GM21528 (cell line): ENCODE measurements around the gene KRT78.
"Not testable (repeated sequence)": the region's sequence is repeated elsewhere in the genome, so short reads cannot be mapped to it uniquely, and the experiment has no call there.

Experiments used
- ATAC-seq: cut with Tn5 transposase; IDR thresholded peaks from one replicate; pipeline ENCODE4 v1.9.1; 2021; ENCODE audit warnings: mild to moderate bottlenecking, moderate library complexity; ENCODE audit not compliant: unreplicated experiment, low FRiP score

Gene KRT78

GRCh38 chr12:52872644-52873389, 24.0 kb upstream of the KRT78 start:
- ATAC-seq = no peak

- no peak for ATAC-seq
Observed at GRCh38 chr12:52871291-52872039, 22.7 kb upstream of the KRT78 start.

GRCh38 chr12:52870361-52871290, 21.8 kb upstream of the KRT78 start:
- ATAC-seq = peak; percentile 58

DNA sequence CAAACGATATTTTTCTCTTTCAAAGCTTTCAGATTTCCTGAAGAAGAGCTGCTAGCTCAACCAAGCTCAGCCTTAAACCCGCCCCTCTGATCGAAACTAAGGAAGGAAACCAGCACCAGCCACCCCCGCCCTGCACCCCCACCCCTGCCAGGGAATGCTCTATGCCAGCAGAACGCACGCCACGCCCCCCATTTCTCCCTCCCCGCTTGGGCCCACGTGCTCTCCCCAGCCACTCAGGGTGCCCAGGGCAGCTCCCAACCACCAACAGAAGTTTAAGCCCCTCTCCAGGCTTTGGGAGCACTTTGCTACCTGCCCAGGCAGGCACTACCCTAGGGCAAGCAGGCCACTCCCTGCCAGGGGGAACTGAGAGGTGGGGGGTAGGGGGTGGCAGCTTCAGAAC, 18.8 kb upstream of the KRT78 start:
- ATAC-seq = no peak

DNA sequence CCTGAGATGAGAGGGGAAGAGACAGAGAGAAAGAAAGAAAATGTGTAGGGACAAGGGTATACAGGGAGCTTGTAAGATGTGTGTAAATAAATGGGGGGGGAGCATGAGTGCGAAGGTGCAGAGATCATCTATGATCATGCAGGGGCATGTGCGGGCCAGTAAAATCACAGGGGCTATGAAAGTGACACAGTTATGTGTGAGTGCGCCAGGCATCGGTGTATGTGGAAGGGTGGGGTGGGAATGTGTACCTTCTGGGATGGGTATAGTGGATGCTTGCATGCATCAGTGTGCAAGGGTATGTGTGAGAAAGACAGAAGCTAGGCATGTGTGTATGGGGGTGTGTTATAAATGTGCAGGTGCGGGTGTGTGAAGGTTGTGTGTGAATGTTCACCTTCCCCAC, 18.4 kb upstream of the KRT78 start:
- no peak for ATAC-seq

DNA sequence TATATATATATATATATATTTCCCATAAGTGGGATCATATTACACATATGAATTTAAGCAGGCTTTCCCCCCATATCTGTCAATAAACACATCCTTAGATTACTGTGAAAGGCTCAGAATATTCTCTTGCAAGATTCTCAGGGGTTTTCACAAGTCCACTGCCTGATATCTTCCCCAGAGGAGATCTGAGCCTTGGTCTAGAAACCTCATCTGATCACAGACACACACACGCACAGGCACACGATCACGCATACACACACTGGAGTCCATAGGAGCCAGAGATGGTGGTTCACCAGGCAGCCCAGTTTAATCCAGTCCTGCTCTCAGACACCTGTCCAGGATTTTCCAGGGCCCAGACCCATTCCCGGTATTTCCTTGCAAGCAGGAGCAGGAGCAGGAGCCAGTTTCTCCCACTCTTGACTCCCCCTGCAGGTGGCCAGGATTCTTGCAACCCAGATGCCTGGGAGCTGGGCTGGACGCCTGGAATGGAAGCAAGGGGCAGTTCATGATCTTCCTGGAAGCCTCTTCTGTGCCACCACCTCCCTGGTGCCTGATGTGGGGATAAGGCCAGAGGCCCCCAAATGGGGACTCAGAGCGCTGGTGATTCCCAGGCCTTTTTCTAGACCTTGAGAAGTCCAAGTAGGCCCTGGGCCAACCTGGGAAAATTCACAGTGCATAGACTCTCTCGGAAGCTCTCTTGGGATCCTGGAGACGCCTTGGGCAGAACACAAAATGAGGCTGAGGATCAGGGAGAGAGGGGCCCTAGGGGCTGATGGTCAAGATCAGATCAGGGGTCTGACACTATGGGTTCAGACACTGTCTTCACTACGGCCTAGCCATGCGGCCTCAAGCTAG, 16.5 kb upstream of the KRT78 start:
- ATAC-seq = no peak

GRCh38 chr12:52862023-52862422, 13.2 kb upstream of the KRT78 start:
- ATAC-seq = no peak

DNA sequence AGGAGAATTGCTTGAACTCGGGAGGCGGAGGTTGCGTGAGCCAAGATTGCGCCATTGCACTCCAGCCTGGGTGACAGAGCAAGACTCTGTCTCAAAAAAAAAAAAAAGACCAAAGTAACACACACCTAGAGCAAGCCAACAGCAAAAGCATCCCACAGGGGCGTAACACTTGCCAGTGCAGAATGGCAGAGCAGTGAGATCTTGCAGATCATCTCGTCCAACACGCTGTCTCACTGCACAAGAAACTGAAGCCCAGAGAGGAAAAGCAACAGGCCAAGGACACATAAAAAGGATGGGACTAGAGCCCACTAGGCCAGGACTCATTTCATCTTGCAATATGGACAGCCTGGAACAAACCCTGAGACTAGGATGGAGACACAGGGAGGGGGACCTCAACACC, 12.7 kb upstream of the KRT78 start:
- ATAC-seq = no peak

DNA sequence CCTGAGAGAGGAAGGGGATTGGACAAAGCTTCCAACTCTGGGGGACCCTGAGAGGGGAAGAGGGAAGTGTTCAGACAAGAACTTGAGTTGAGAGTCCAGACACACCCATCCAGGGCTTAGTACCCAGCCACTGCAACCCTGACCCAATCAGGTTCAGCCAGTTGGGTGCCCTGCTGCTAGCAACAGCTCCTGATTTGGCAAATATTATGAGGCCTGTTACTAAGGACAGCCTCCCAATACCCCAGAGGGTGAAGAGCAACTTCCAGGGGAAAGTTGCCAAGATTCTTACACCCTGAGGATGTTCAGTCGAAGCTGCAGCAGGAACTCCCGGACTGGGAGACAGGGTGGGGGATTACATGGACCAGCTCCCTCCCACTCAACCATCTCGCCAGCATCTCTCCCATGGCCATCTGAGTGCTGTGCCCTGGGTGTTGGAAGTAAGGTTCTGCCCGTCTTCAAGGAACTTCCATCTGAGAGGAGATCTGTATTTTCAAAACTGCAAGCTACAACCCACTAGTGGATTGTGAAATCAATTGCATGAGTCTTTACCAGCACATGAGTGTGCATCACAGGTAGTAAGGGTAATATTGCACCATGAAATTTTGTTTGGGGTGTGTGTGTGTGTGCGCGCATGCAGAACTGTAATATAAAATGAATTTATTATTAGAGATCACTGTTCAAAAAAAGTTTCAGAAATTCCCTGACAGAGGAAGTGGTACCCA, 11.5 kb upstream of the KRT78 start:
- no peak for ATAC-seq

GRCh38 chr12:52857500-52857899, 8.7 kb upstream of the KRT78 start:
- ATAC-seq = no peak

DNA sequence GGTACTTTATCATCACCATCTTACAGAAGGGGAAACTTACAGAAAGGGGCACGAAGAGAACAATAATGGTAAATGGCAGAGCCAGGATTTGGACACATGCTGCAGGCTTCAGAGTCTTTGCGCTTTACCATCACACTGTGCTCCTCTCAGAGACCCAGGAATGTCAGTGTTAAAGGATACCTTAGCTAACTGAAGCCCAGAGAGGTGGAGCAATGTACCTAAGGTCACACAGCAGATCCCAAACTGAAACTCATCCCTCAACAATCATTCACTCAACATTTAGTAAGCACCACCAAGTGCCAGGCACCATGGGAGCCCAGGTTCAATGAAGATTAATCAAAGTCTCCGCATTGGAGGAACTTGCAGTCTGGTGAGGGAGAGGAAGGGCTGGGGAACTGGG, 8.0 kb upstream of the KRT78 start:
- no peak for ATAC-seq

DNA sequence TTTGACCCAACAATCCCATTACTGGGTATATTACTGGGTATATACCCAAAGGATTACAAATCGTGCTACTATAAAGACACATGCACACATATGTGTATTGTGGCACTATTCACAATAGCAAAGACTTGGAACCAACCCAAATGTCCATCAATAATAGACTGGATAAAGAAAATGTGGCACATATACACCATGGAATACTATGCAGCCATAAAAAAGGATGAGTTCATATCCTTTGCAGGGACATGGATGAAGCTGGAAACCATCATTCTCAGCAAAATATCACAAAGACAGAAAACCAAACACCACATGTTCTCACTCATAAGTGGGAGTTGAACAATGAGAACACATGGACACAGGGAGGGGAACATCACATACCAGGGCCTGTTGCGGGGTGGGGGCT, 7.3 kb upstream of the KRT78 start:
- not testable (repeated sequence) for ATAC-seq

DNA sequence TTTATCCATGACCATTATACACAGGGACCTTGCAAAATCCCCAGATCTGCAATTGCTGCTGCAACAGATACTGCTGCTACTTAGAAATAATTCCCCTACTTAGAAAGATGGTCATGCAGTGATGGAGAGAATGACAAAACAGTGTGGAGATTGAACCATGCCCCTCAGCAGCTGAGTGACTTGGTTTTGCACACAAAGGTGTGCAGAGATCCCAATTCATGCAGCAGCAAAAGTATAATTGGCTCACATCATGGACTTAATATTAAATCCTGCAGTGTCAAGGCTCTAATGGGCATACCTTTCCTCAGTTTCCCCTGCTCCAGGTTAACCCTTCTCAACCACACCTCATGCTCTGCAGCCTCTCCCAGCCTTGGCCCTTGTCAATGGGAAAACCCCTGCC, 3.0 kb upstream of the KRT78 start:
- no peak for ATAC-seq

- no peak for ATAC-seq
Observed at GRCh38 chr12:52850681-52851080, 1.9 kb upstream of the KRT78 start.

DNA sequence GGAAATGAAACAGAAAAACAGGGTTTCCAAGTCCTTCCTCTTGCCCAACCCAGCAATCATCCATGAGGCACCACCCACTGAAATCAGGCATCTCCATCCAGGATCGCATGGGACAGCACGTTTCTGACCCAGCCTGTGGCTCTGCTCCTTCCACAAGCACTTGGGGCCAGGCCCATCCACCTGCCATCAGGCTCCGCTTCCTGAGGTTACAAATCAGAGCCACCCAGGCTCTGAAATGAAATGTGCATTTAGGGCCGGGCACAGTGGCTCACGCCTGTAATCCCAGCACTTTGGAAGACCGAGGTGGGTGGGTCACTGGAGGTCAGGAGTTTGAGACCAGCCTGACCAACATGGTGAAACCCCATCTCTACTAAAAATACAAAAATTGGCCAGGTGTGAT, 717 bp upstream of the KRT78 start:
- no peak for ATAC-seq

- ATAC-seq = no peak
Observed at GRCh38 chr12:52847335-52848102, 1.3 kb downstream of the KRT78 start.

DNA sequence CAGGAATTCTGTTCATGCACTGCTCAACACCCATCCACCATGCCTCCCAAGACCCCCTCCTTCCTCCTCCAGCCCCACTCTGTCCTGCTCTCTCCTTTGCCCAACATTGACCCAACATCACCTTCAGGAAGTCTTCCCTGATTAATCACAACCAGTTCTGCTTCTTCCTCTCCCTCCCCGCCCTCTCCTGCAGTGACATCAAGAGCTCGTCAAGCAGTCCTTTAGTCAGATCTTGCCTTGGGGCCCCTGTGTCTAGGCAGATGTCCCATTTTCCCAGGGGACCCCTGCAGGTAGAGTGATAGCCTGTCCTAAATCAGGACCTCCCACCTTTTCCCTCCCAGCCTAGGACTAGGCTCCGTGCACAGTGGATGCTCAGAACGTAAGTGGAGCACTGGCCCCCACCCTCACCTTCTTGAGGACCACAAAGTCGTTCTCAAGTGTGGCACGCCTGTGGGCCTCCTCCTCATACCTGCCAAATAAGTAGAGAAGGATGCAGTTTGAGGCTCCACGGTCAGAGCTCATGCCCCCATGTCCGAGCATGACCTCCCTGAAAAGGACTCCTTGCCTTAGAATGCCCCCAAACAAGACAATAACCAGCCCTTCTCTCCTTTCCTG, 2.3 kb downstream of the KRT78 start:
- ATAC-seq = no peak

GRCh38 chr12:52845946-52846345, 2.8 kb downstream of the KRT78 start:
- no peak for ATAC-seq
